GM21737 (cell line): ENCODE measurements around the gene POP4.

ENCODE experiments used
- ATAC-seq: cut with Tn5 transposase; IDR thresholded peaks from one replicate; pipeline ENCODE4 v1.9.1; 2021; ENCODE audit warnings: mild to moderate bottlenecking, moderate library complexity; ENCODE audit not compliant: unreplicated experiment

POP4 gene

GRCh38 chr19:29660835-29661234 is 54.8 kb downstream of the POP4 start:
- ATAC-seq: no peak

- ATAC-seq: no peak
Measured at GRCh38 chr19:29662278-29662603, 56.2 kb downstream of the POP4 start.

- ATAC-seq: no peak
Measured at GRCh38 chr19:29662604-29663404, 56.7 kb downstream of the POP4 start.

GRCh38 chr19:29663861-29664752 is 58.0 kb downstream of the POP4 start:
- ATAC-seq: no peak

- ATAC-seq: no peak
Measured at GRCh38 chr19:29664753-29665214, 58.7 kb downstream of the POP4 start.

GRCh38 chr19:29665215-29665825 is 59.2 kb downstream of the POP4 start, which contains the start of gene PLEKHF1:
Gene PLEKHF1 (plus strand): TSS chr19:29665461. CDS start chr19:29673840, 8,379 bp downstream.
- ATAC-seq: peak; percentile 86

- ATAC-seq: peak; percentile 2
Measured at GRCh38 chr19:29665826-29666577, 59.9 kb downstream of the POP4 start.
